ENCODE measurements around the gene CKMT1A. TPM values are rescaled to one million over a fixed set of nuclear protein-coding genes. Genes with fewer than 3 reads are reported as not detected.
"Not testable (repeated sequence)": the region's sequence is repeated elsewhere in the genome, so short reads cannot be mapped to it uniquely, and the experiment has no call there.

The CKMT1A gene
- not detected for polyA plus RNA-seq (2013, experiment 1 of 2)
- polyA plus RNA-seq (2013, experiment 2 of 2) = not detected

GRCh38 chr15:43693148-43694022 is at the start of gene CKMT1A:
CKMT1A (plus strand) TSS chr15:43693859; CDS start chr15:43694051, 192 bp downstream.
- H3K9me3 ChIP-seq (ENCODE audit: control insufficient read depth, low read length); H3K4me1 ChIP-seq (ENCODE audit: control insufficient read depth, insufficient read depth, low read depth, low read length); H3K4me2 ChIP-seq (ENCODE audit: low read length, poor library complexity, severe bottlenecking); H3K27ac ChIP-seq (ENCODE audit: low read length, poor library complexity, severe bottlenecking); H2BK120ac ChIP-seq (ENCODE audit: low read depth, low read length); H3K23ac ChIP-seq (ENCODE audit: low read length in 2 of 2); H3K18ac ChIP-seq (ENCODE audit: low read depth in 1 of 2, low read length in 2 of 2); H3K4ac ChIP-seq (ENCODE audit: low read depth in 1 of 2, low read length in 2 of 2); H4K91ac ChIP-seq (ENCODE audit: low read length); H3K9ac ChIP-seq (ENCODE audit: low read length); H3K36me3 ChIP-seq (ENCODE audit: control insufficient read depth in 1 of 2, insufficient read depth in 2 of 2, low read depth in 1 of 2, low read length in 2 of 2); DNase-seq; H2AFZ ChIP-seq (ENCODE audit: low read depth, low read length); H4K8ac ChIP-seq (ENCODE audit: low read length); H2AK5ac ChIP-seq (ENCODE audit: low read length, severe bottlenecking); H3K14ac ChIP-seq (ENCODE audit: low read length in 2 of 2); H3K79me1 ChIP-seq (replicated peaks; ENCODE audit: low read length, poor library complexity, severe bottlenecking); H3K27me3 ChIP-seq (ENCODE audit: control insufficient read depth in 1 of 2, insufficient read depth in 1 of 2, low read length in 2 of 2); H2BK15ac ChIP-seq (ENCODE audit: low read depth, poor library complexity, severe bottlenecking); H3K4me3 ChIP-seq (ENCODE audit: insufficient read depth in 1 of 2, low read depth in 1 of 2, low read length in 2 of 2); H2BK12ac ChIP-seq (ENCODE audit: low read length in 2 of 2); H2BK5ac ChIP-seq (ENCODE audit: low read depth, low read length, poor library complexity, severe bottlenecking): not testable (repeated sequence)
- whole genome bisulfite sequencing = no CpG with 5 or more reads among the region's 43 CpGs

GRCh38 chr15:43648649-43649429 is 44.8 kb upstream of the CKMT1A start, which contains the start of gene CATSPER2:
CATSPER2 (minus strand) TSS chr15:43648844; CDS start chr15:43648061, 783 bp downstream.
- Histone ChIP-seq H3K9me3 (ENCODE audit: control insufficient read depth, low read length) (no peaks in the 10 kb centered on the region), H3K27ac (ENCODE audit: low read length, poor library complexity, severe bottlenecking) (no peak within 1 kb of the TSS), H2BK120ac (ENCODE audit: low read depth, low read length) (no peak within 1 kb of the TSS), H3K4me1 (ENCODE audit: control insufficient read depth, insufficient read depth, low read depth, low read length) (no peaks in the 10 kb centered on the region), H3K23ac (ENCODE audit: low read length in 2 of 2) (no peak within 1 kb of the TSS), H2AFZ (ENCODE audit: low read depth, low read length) (no peak within 1 kb of the TSS), H3K9ac (ENCODE audit: low read length) (no peak within 1 kb of the TSS), H3K27me3 (ENCODE audit: control insufficient read depth in 1 of 2, insufficient read depth in 1 of 2, low read length in 2 of 2) (no peaks in the 10 kb centered on the region), H2AK5ac (ENCODE audit: low read length, severe bottlenecking) (no peak within 1 kb of the TSS), H3K4me3 (ENCODE audit: insufficient read depth in 1 of 2, low read depth in 1 of 2, low read length in 2 of 2) (no peak within 1 kb of the TSS), H3K4me2 (ENCODE audit: low read length, poor library complexity, severe bottlenecking) (no peak within 1 kb of the TSS), H2BK5ac (ENCODE audit: low read depth, low read length, poor library complexity, severe bottlenecking) (no peak within 1 kb of the TSS), H3K79me1 (replicated peaks; ENCODE audit: low read length, poor library complexity, severe bottlenecking) (no peaks in the 10 kb centered on the region), H4K91ac (ENCODE audit: low read length) (no peak within 1 kb of the TSS), H4K8ac (ENCODE audit: low read length) (no peak within 1 kb of the TSS), H2BK15ac (ENCODE audit: low read depth, poor library complexity, severe bottlenecking) (no peak within 1 kb of the TSS), H3K18ac (ENCODE audit: low read depth in 1 of 2, low read length in 2 of 2) (no peak within 1 kb of the TSS), H3K4ac (ENCODE audit: low read depth in 1 of 2, low read length in 2 of 2) (no peak within 1 kb of the TSS), H2BK12ac (ENCODE audit: low read length in 2 of 2) (no peak within 1 kb of the TSS), H3K14ac (ENCODE audit: low read length in 2 of 2) (no peak within 1 kb of the TSS), H3K36me3 (ENCODE audit: control insufficient read depth in 1 of 2, insufficient read depth in 2 of 2, low read depth in 1 of 2, low read length in 2 of 2) (peaks cover 0 to 12% of the 10 kb centered on the region in 2 experiments)
- WGBS = 98% methylated on average over 79 of the region's 85 CpGs
- DNase-seq = no peak

- H3K23ac ChIP-seq (ENCODE audit: low read length in 2 of 2); H2BK15ac ChIP-seq (ENCODE audit: low read depth, poor library complexity, severe bottlenecking); H3K4me1 ChIP-seq (ENCODE audit: control insufficient read depth, insufficient read depth, low read depth, low read length); H2BK12ac ChIP-seq (ENCODE audit: low read length in 2 of 2); H3K27me3 ChIP-seq (ENCODE audit: control insufficient read depth in 1 of 2, insufficient read depth in 1 of 2, low read length in 2 of 2); H4K8ac ChIP-seq (ENCODE audit: low read length); H3K14ac ChIP-seq (ENCODE audit: low read length in 2 of 2); DNase-seq; H3K9ac ChIP-seq (ENCODE audit: low read length); H3K9me3 ChIP-seq (ENCODE audit: control insufficient read depth, low read length); H4K91ac ChIP-seq (ENCODE audit: low read length); H2AFZ ChIP-seq (ENCODE audit: low read depth, low read length); H2AK5ac ChIP-seq (ENCODE audit: low read length, severe bottlenecking); H3K79me1 ChIP-seq (replicated peaks; ENCODE audit: low read length, poor library complexity, severe bottlenecking); H3K4me3 ChIP-seq (ENCODE audit: insufficient read depth in 1 of 2, low read depth in 1 of 2, low read length in 2 of 2); H2BK120ac ChIP-seq (ENCODE audit: low read depth, low read length); H3K4me2 ChIP-seq (ENCODE audit: low read length, poor library complexity, severe bottlenecking); H3K4ac ChIP-seq (ENCODE audit: low read depth in 1 of 2, low read length in 2 of 2); H3K18ac ChIP-seq (ENCODE audit: low read depth in 1 of 2, low read length in 2 of 2); H2BK5ac ChIP-seq (ENCODE audit: low read depth, low read length, poor library complexity, severe bottlenecking); H3K27ac ChIP-seq (ENCODE audit: low read length, poor library complexity, severe bottlenecking): not testable (repeated sequence)
- H3K36me3 ChIP-seq (ENCODE audit: control insufficient read depth in 1 of 2, insufficient read depth in 2 of 2, low read depth in 1 of 2, low read length in 2 of 2) = peaks cover 0 to 12% of the 10 kb centered on the region in 2 experiments
- WGBS = 93% methylated on average over 7 of the region's 16 CpGs
Observed at GRCh38 chr15:43649430-43649926, 44.2 kb upstream of the CKMT1A start.

GRCh38 chr15:43659727-43660126 is 33.9 kb upstream of the CKMT1A start:
- H3K4me2 ChIP-seq (ENCODE audit: low read length, poor library complexity, severe bottlenecking); H4K91ac ChIP-seq (ENCODE audit: low read length); H3K27ac ChIP-seq (ENCODE audit: low read length, poor library complexity, severe bottlenecking); DNase-seq; H2BK120ac ChIP-seq (ENCODE audit: low read depth, low read length); H3K18ac ChIP-seq (ENCODE audit: low read depth in 1 of 2, low read length in 2 of 2); H2BK15ac ChIP-seq (ENCODE audit: low read depth, poor library complexity, severe bottlenecking); H3K14ac ChIP-seq (ENCODE audit: low read length in 2 of 2); H2BK5ac ChIP-seq (ENCODE audit: low read depth, low read length, poor library complexity, severe bottlenecking); H3K4me3 ChIP-seq (ENCODE audit: insufficient read depth in 1 of 2, low read depth in 1 of 2, low read length in 2 of 2); H2BK12ac ChIP-seq (ENCODE audit: low read length in 2 of 2); H3K27me3 ChIP-seq (ENCODE audit: control insufficient read depth in 1 of 2, insufficient read depth in 1 of 2, low read length in 2 of 2); H2AK5ac ChIP-seq (ENCODE audit: low read length, severe bottlenecking); H3K36me3 ChIP-seq (ENCODE audit: control insufficient read depth in 1 of 2, insufficient read depth in 2 of 2, low read depth in 1 of 2, low read length in 2 of 2); H3K4me1 ChIP-seq (ENCODE audit: control insufficient read depth, insufficient read depth, low read depth, low read length); H3K4ac ChIP-seq (ENCODE audit: low read depth in 1 of 2, low read length in 2 of 2); H3K9ac ChIP-seq (ENCODE audit: low read length); H4K8ac ChIP-seq (ENCODE audit: low read length); H2AFZ ChIP-seq (ENCODE audit: low read depth, low read length); H3K79me1 ChIP-seq (replicated peaks; ENCODE audit: low read length, poor library complexity, severe bottlenecking); H3K23ac ChIP-seq (ENCODE audit: low read length in 2 of 2); H3K9me3 ChIP-seq (ENCODE audit: control insufficient read depth, low read length): not testable (repeated sequence)
- no CpG with 5 or more reads among the region's 10 CpGs for WGBS

Data from mesenchymal stem cell (in vitro differentiated cells and primary cell).